H1 (cell line): ENCODE data around the gene SLC66A2. TPM values are rescaled to one million over a fixed set of nuclear protein-coding genes. Genes with fewer than 3 reads are reported as not detected.

Experiments
- CTCF ChIA-PET: fragments of 300-600 bp; sonication (Branson Sonifier 250); formaldehyde crosslinking; loops from one replicate; lab custom pipeline; 2021; ENCODE audit not compliant: partially characterized antibody; lab: Charles Lee
- POLR2A ChIA-PET: fragments of 300-600 bp; sonication (Branson Sonifier 250); formaldehyde crosslinking; loops from one replicate; lab custom pipeline; 2021; ENCODE audit warnings: inconsistent platforms; ENCODE audit not compliant: partially characterized antibody; lab: Charles Lee
- DNase-seq, 2 experiments: peaks; one replicate each; pipeline versions ENCODE4 v3.0.0 to v3.0.0-alpha.2; 2010 to 2022; ENCODE audit warnings: low spot score in 2 of 2, low read depth in 1 of 2, mixed read lengths in 1 of 2
- FAIRE-seq: peaks from 2 replicates; lab custom pipeline; 2011; peaks lifted over from hg19 to GRCh38; lab: Jason Lieb, UNC
- H2AFZ ChIP-seq: 2 replicates; pipeline ENCODE4 v1.8.1; 2012; ENCODE audit warnings: low read length, inconsistent platforms
- H2AK5ac ChIP-seq: 2 replicates; pipeline ENCODE4 v1.6.1; 2013; ENCODE audit warnings: low read depth, low read length
- H2BK120ac ChIP-seq: replicated peaks from 2 replicates; pipeline ENCODE3; 2013; ENCODE audit warnings: low read depth, low read length, inconsistent platforms
- H2BK12ac ChIP-seq: 2 replicates; pipeline ENCODE4 v1.6.1; 2013; ENCODE audit warnings: low read depth, low read length
- H2BK15ac ChIP-seq: 2 replicates; pipeline ENCODE4 v1.6.1; 2013; ENCODE audit warnings: low read length
- H2BK20ac ChIP-seq: 2 replicates; pipeline ENCODE4 v1.6.1; 2013; ENCODE audit warnings: low read length
- H2BK5ac ChIP-seq: 2 replicates; pipeline ENCODE4 v1.6.1; 2013; ENCODE audit warnings: low read depth, low read length
- H3K14ac ChIP-seq: 2 replicates; pipeline ENCODE4 v1.6.1; 2013; ENCODE audit warnings: inconsistent platforms; ENCODE audit not compliant: insufficient read length
- H3K18ac ChIP-seq: 2 replicates; pipeline ENCODE4 v1.6.1; 2013; ENCODE audit warnings: low read length; ENCODE audit errors: extremely low read depth
- H3K23ac ChIP-seq: 2 replicates; pipeline ENCODE4 v1.6.1; 2013; ENCODE audit warnings: inconsistent platforms; ENCODE audit not compliant: insufficient read length
- H3K23me2 ChIP-seq: 2 replicates; pipeline ENCODE4 v1.6.1; 2013; ENCODE audit warnings: low read depth, low read length
- H3K27ac ChIP-seq: 2 replicates; pipeline ENCODE4 v1.6.1; 2011; ENCODE audit warnings: low read depth, low read length, inconsistent platforms
- H3K27me3 ChIP-seq, 4 experiments: replicated peaks in 1 of 4; 1 replicate in 1 of 4; 2 replicates in 3 of 4; pipeline versions ENCODE4 v1.6.1 to v1.8.1; 2011 to 2013; ENCODE audit warnings: low read length in 3 of 4, mild to moderate bottlenecking in 3 of 4, inconsistent platforms in 2 of 4, mixed read lengths in 2 of 4, moderate library complexity in 1 of 4; ENCODE audit not compliant: control insufficient read depth in 3 of 4, insufficient read depth in 3 of 4; ENCODE audit errors: extremely low read depth in 1 of 4
- H3K36me3 ChIP-seq, 4 experiments: 2 replicates each; pipeline versions ENCODE4 v1.6.1 to v1.8.1; 2011 to 2013; ENCODE audit warnings: mild to moderate bottlenecking in 4 of 4, low read length in 3 of 4, moderate library complexity in 2 of 4, control low read depth in 1 of 4, inconsistent platforms in 1 of 4; ENCODE audit not compliant: insufficient read depth in 4 of 4, control insufficient read depth in 2 of 4
- H3K4ac ChIP-seq: replicated peaks from 2 replicates; pipeline ENCODE3; 2013; ENCODE audit warnings: low read length, low read depth, mixed read lengths, inconsistent platforms; ENCODE audit not compliant: insufficient read length
- H3K4me1 ChIP-seq, 4 experiments: replicated peaks in 1 of 4; 1 replicate in 1 of 4; 2 replicates in 3 of 4; pipeline versions ENCODE4 v1.6.1 to v1.8.1; 2011 to 2013; ENCODE audit warnings: low read length in 3 of 4, inconsistent platforms in 2 of 4, mixed read lengths in 1 of 4; ENCODE audit not compliant: insufficient read depth in 4 of 4, control insufficient read depth in 3 of 4
- H3K4me2 ChIP-seq, 2 experiments: 2 replicates each; pipeline versions ENCODE4 v1.6.1 to v1.8.1; 2011 to 2013; ENCODE audit warnings: low read depth in 2 of 2, low read length in 2 of 2, control low read depth in 1 of 2, inconsistent platforms in 1 of 2, mild to moderate bottlenecking in 1 of 2; ENCODE audit not compliant: insufficient read depth in 1 of 2
- H3K4me3 ChIP-seq, 4 experiments: fragments of 200-600, 300-600 bp in 1 of 4; sonication (generic), shearing (Covaris generic), sonication (Bioruptor Twin) in 1 of 4; 2 replicates each; pipeline versions ENCODE4 v1.5.1 to v1.8.1; 2011 to 2016; ENCODE audit warnings: low read length in 4 of 4, low read depth in 3 of 4, control low read depth in 2 of 4, inconsistent platforms in 2 of 4, mild to moderate bottlenecking in 2 of 4, mixed read lengths in 1 of 4, moderate library complexity in 1 of 4; ENCODE audit not compliant: insufficient read depth in 2 of 4; ENCODE audit errors: extremely low read depth in 1 of 4
- H3K56ac ChIP-seq: replicated peaks from 2 replicates; pipeline ENCODE3; 2013; ENCODE audit warnings: low read depth, mild to moderate bottlenecking, mixed read lengths, low read length, inconsistent platforms; ENCODE audit not compliant: insufficient read length
- H3K79me1 ChIP-seq: 2 replicates; pipeline ENCODE4 v1.6.1; 2013; ENCODE audit warnings: low read depth, low read length, control low read depth
- H3K79me2 ChIP-seq, 2 experiments: 2 replicates each; pipeline versions ENCODE4 v1.6.1 to v1.8.1; 2012 to 2013; ENCODE audit warnings: low read length in 2 of 2, mild to moderate bottlenecking in 2 of 2, inconsistent platforms in 1 of 2; ENCODE audit not compliant: insufficient read depth in 2 of 2, control insufficient read depth in 1 of 2
- H3K9ac ChIP-seq, 4 experiments: replicated peaks in 1 of 4; 1 replicate in 1 of 4; 2 replicates in 3 of 4; pipeline versions ENCODE4 v1.6.1 to v1.8.1; 2011 to 2013; ENCODE audit warnings: low read depth in 3 of 4, low read length in 3 of 4, control low read depth in 2 of 4, mild to moderate bottlenecking in 2 of 4, moderate library complexity in 2 of 4, inconsistent platforms in 1 of 4; ENCODE audit errors: extremely low read depth in 1 of 4
- H3K9me3 ChIP-seq, 2 experiments: 2 replicates each; pipeline versions ENCODE4 v1.6.1 to v1.8.1; 2012 to 2013; ENCODE audit warnings: mild to moderate bottlenecking in 2 of 2, moderate library complexity in 2 of 2, control low read depth in 1 of 2, inconsistent platforms in 1 of 2, low read depth in 1 of 2, low read length in 1 of 2, mixed read lengths in 1 of 2; ENCODE audit not compliant: insufficient read depth in 2 of 2
- H4K20me1 ChIP-seq, 2 experiments: replicated peaks in 1 of 2; 2 replicates each; pipeline versions ENCODE3 to v1.8.1; 2011 to 2013; ENCODE audit warnings: inconsistent platforms in 2 of 2, low read length in 2 of 2, mild to moderate bottlenecking in 1 of 2; ENCODE audit not compliant: insufficient read depth in 2 of 2, control insufficient read depth in 1 of 2
- H4K5ac ChIP-seq: 2 replicates; pipeline ENCODE4 v1.6.1; 2013; ENCODE audit warnings: low read length, low read depth, mixed read lengths, inconsistent platforms; ENCODE audit not compliant: insufficient read length
- H4K8ac ChIP-seq: 2 replicates; pipeline ENCODE4 v1.8.0; 2013; ENCODE audit warnings: mild to moderate bottlenecking, moderate library complexity, low read length, inconsistent platforms; ENCODE audit not compliant: insufficient read depth; ENCODE audit errors: extremely low read depth
- H4K91ac ChIP-seq: replicated peaks from 2 replicates; pipeline ENCODE3; 2013; ENCODE audit warnings: low read length, mixed read lengths, inconsistent platforms; ENCODE audit not compliant: insufficient read length
- ATF2 ChIP-seq: IDR thresholded peaks from 2 replicates; pipeline ENCODE4 v1.6.1; 2012; ENCODE audit warnings: low read length, inconsistent platforms
- BACH1 ChIP-seq: IDR thresholded peaks from 2 replicates; pipeline ENCODE4 v1.6.1; 2012; ENCODE audit warnings: low read length, improper control_type of control experiment
- CBX8 ChIP-seq: fragments of 300-800, 300-1000 bp; sonication (generic); IDR thresholded peaks from 2 replicates; pipeline ENCODE4 v1.7.1; 2016; ENCODE audit warnings: low read depth, low read length, borderline replicate concordance
- CEBPB ChIP-seq: IDR thresholded peaks from 2 replicates; pipeline ENCODE4 v1.6.1; 2012; ENCODE audit warnings: low read depth, low read length
- CREB1 ChIP-seq: IDR thresholded peaks from 2 replicates; pipeline ENCODE4 v1.6.1; 2012; ENCODE audit warnings: inconsistent platforms
- CTBP2 ChIP-seq: IDR thresholded peaks from 2 replicates; pipeline ENCODE4 v1.7.0; 2011; ENCODE audit warnings: borderline replicate concordance, mild to moderate bottlenecking, moderate library complexity, mixed read lengths, low read length; ENCODE audit not compliant: insufficient read depth, insufficient read length
- EGR1 ChIP-seq: IDR thresholded peaks from 2 replicates; pipeline ENCODE4 v1.6.1; 2011; ENCODE audit warnings: low read depth, low read length, borderline replicate concordance
- EZH2 ChIP-seq: fragments of 200-600 bp; sonication (generic); IDR thresholded peaks from 2 replicates; pipeline ENCODE4 v1.7.1; 2012; ENCODE audit warnings: low read depth, mild to moderate bottlenecking, moderate library complexity, low read length, inconsistent platforms; ENCODE audit not compliant: severe bottlenecking
- POLR2AphosphoS5 ChIP-seq: IDR thresholded peaks from 2 replicates; pipeline ENCODE4 v1.6.1; 2011; ENCODE audit warnings: low read depth, low read length
- RFX5 ChIP-seq: IDR thresholded peaks from 2 replicates; pipeline ENCODE4 v1.6.1; 2011; ENCODE audit warnings: low read depth, low read length, improper control_type of control experiment, borderline replicate concordance
- SIRT6 ChIP-seq: IDR thresholded peaks from one replicate; pipeline ENCODE4 v1.7.1; 2012; ENCODE audit warnings: low read length, inconsistent platforms
- SP2 ChIP-seq: IDR thresholded peaks from 2 replicates; pipeline ENCODE4 v1.6.1; 2012; ENCODE audit warnings: mild to moderate bottlenecking, low read length, inconsistent platforms
- SP4 ChIP-seq: IDR thresholded peaks from 2 replicates; pipeline ENCODE4 v1.6.1; 2012; ENCODE audit warnings: low read length, inconsistent platforms
- TCF12 ChIP-seq: IDR thresholded peaks from 2 replicates; pipeline ENCODE4 v1.6.1; 2011; ENCODE audit warnings: low read depth, mild to moderate bottlenecking, low read length
- TEAD4 ChIP-seq: IDR thresholded peaks from 2 replicates; pipeline ENCODE4 v1.6.1; 2012; ENCODE audit warnings: low read depth, low read length, inconsistent platforms, mixed read lengths
- WGBS, 2 experiments: shearing (Covaris generic) in 1 of 2; methylation state at CpG; one replicate each; pipeline versions ENCODE4 v1.1.6 to v1.1.7; 2013 to 2015; ENCODE audit warnings: low lambda C conversion rate in 2 of 2, mixed read lengths in 2 of 2, inconsistent platforms in 1 of 2, low coverage in 1 of 2, missing lambda C conversion rate in 1 of 2; ENCODE audit not compliant: insufficient replicate concordance in 2 of 2, insufficient coverage in 1 of 2, insufficient read length in 1 of 2; ENCODE audit errors: extremely low coverage in 1 of 2, missing lambda C conversion rate in 1 of 2; 5-methylcytosine and 5-hydroxymethylcytosine counted together
- polyA plus RNA-seq, 7 experiments: library from polyadenylated mRNA; depleted of rRNA in 3 of 7; stranded (reverse) in 5 of 7; unstranded in 2 of 7; fragments of >200 nt in 5 of 7; fragments of 200-250 nt in 2 of 7; gene quantifications; 1 replicate in 5 of 7; 2 replicates in 1 of 7; 4 replicates in 1 of 7; pipeline versions ENCODE4 v1.2.1 to v1.2.3, GENCODE V29; 2011 to 2013; ENCODE audit warnings: missing spikeins in 2 of 7, mixed read lengths in 2 of 7
- total RNA-seq: library from RNA; stranded (reverse); fragmentation: NEBNext Ultra II Directional; extraction: Animal tissue kit (Norgen Biotek cat#: 25700); gene quantifications from 2 replicates; pipeline ENCODE4 v1.2.1, GENCODE V29; 2021

SLC66A2 gene
- total and polyA plus RNA-seq, 2 of the 8 experiments (the other 6 are each of a cell fraction or from before 2014, with no cell fraction given) = 15.0 to 18.9 TPM

DNA sequence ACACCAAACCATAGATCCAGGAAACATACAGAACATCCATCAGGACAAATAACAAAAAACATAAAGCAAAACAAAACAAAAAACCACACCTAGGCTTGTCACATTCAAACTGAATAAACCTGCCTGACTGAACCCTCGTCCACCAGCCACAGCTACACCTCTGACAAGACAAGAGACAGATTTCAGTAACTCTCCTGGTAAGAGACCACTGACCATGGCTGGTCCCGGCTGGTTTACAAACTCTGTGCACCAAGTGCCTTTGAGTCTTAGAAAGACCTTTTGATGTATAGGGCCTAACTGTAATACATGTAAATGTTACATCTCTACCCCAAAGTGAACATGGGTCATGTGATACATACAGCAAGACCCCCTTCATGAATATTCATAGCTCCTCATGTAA lies 4.8 kb upstream of the SLC66A2 start:
- no peak overlapping the region for H4K91ac ChIP-seq
- H4K20me1 ChIP-seq = peaks cover 0 to 2% of the 10 kb centered on the region in 2 experiments
- H2AK5ac ChIP-seq = no peak overlapping the region
- 85% methylated on average over 2 of the region's 2 CpGs; no CpG with 5 or more reads in 1 of the 2 experiments for WGBS, 2 experiments
- H2AFZ ChIP-seq = no peak overlapping the region
- no peak overlapping the region for H3K4me3 ChIP-seq
- H3K79me2 ChIP-seq = no peaks in the 10 kb centered on the region
- no peaks in the 10 kb centered on the region for H3K9me3 ChIP-seq
- H2BK12ac ChIP-seq = no peak overlapping the region
- no peak for DNase-seq
- no peak overlapping the region for H2BK120ac ChIP-seq
- no peak overlapping the region for H3K27ac ChIP-seq
- H3K18ac ChIP-seq = no peak overlapping the region
- H2BK20ac ChIP-seq = no peak overlapping the region
- no peak overlapping the region for H3K56ac ChIP-seq
- peaks cover 12% of the 10 kb centered on the region; the same call in 1 of the 2 replicates for H3K23me2 ChIP-seq
- no peaks in the 10 kb centered on the region for H3K79me1 ChIP-seq
- CTCF ChIA-PET = no interaction called here
- H4K8ac ChIP-seq = no peak overlapping the region
- H3K9ac ChIP-seq = no peak overlapping the region
- H3K4me2 ChIP-seq = no peak overlapping the region
- H3K27me3 ChIP-seq = peaks cover 10 to 51% (median 47%) of the 10 kb centered on the region in 4 experiments
- no peak overlapping the region for H3K14ac ChIP-seq
- H4K5ac ChIP-seq = no peak overlapping the region
- no peak overlapping the region for H2BK5ac ChIP-seq
- H3K4ac ChIP-seq = no peak overlapping the region
- no peaks in the 10 kb centered on the region for H3K36me3 ChIP-seq
- FAIRE-seq = no peak
- POLR2A ChIA-PET = no interaction called here
- H3K23ac ChIP-seq = no peak overlapping the region
- no peak overlapping the region for H2BK15ac ChIP-seq
- H3K4me1 ChIP-seq = peaks cover 5 to 22% (median 15%) of the 10 kb centered on the region in 4 experiments
- TF ChIP-seq TCF12 = no peak
- no peak for TF ChIP-seq SP2
- no peak for TF ChIP-seq RFX5
- no peak for TF ChIP-seq POLR2AphosphoS5
- TF ChIP-seq BACH1 = no peak
- no peak for TF ChIP-seq EGR1
- no peak for TF ChIP-seq CBX8
- TF ChIP-seq CTBP2 = no peak
- no peak for TF ChIP-seq SP4
- TF ChIP-seq TEAD4 = no peak
- no peak for TF ChIP-seq ATF2
- TF ChIP-seq SIRT6 = no peak
- no peak for TF ChIP-seq CEBPB
- TF ChIP-seq CREB1 = no peak
- TF ChIP-seq EZH2 = no peak
